ENCODE data around the gene INPP5B.
"Not testable (repeated sequence)": the region's sequence is repeated elsewhere in the genome, so short reads cannot be mapped to it uniquely, and the experiment has no call there.

INPP5B gene

DNA sequence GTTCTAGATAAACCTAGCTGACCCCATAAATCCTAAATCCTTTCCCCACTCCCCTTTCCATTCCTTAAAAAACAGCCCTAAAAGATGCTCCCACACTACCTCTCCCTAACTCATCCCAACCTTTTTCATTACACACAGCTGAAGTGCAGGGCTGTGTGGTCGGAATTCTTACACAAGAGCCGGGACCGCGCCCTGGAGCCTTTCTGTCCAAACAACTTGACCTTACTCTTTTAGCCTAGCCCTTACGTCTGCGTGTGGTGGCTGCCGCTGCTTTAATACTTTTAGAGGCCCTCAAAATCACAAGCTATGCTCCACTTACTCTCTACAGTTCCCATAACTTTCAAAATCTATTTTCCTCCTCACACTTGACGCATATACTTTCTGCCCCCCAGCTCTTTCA, 36.0 kb downstream of the INPP5B start:
- DNase-seq, result not testable (repeated sequence)

DNA sequence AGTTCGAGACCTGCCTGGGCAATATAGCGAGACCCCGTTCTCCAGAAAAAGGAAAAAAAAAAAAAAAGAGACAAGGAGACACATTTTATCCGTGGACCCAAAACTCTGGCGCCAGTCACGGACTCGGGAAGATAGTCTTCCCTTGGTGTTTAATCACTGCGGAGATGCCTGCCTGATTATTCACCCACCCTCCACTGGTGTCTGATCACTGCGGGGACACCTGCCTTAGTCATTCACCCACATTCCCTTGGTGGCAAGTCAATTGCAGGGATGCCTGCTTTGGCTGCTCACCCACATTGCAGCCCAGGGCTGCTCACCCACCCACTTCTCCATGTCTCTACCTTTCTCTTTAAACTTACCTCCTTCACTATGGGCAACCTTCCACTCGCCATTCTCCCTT, 38.3 kb downstream of the INPP5B start:
- not testable (repeated sequence) for DNase-seq

- DNase-seq, result not testable (repeated sequence)
These were observed 39.3 kb downstream of the INPP5B start for GRCh38 chr1:37907416-37908125.

DNA sequence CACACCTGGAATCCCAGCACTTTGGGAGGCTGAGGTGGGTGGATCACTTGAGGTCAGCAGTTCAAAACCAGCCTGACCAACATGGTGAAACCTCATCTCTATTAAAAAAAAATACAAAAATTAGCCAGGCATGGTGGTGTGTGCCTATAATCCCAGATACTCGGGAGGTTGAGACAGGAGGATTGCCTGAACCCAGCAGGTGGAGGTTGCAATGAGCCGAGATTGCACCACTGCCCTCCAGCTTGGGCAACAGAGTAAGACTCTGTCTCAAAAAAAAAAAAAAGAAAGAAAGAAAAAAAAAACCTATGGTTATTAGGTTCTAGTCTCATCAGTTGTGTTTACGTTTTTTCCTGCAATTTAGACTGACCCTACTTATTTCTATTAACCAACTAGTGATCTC, 40.3 kb downstream of the INPP5B start:
- DNase-seq, result not testable (repeated sequence)

DNA sequence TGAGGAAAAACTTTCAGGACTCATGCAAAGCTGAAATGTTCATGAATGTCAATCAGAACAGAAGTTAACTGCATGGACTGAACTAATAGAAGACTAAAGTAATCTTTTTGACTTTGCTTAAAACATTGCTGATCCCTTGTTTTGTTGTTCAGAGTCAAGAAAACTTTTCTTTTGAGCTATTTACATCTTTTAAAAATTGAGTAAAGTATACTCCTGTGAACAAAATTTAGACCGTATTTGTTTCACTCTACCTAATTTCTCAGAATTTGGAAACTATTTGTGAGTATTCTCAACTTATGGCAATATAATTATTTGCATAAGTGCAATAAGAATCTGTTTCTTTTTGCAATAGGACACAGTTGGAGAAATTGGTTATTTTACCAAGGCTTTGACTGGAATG, 41.1 kb downstream of the INPP5B start:
- DNase-seq, result no peak

DNA sequence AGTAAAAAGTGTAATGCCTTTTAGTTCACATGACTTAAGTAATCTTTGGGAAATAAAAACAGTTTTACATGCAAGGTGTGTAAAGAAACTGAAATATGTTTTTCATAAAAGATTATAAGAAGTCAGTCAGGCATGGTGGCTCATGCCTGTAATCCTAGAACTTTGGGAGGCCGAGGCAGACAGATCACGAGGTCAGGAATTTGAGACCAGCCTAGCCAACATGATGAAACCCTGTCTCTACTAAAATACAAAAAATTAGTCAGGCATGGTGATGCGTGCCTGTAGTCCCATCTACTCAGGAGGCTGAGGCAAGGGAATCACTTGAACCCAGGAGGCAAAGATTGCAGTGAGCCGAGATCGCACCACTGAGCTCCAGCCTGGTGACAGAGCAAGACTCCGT, 42.9 kb downstream of the INPP5B start:
- DNase-seq, result not testable (repeated sequence)

DNA sequence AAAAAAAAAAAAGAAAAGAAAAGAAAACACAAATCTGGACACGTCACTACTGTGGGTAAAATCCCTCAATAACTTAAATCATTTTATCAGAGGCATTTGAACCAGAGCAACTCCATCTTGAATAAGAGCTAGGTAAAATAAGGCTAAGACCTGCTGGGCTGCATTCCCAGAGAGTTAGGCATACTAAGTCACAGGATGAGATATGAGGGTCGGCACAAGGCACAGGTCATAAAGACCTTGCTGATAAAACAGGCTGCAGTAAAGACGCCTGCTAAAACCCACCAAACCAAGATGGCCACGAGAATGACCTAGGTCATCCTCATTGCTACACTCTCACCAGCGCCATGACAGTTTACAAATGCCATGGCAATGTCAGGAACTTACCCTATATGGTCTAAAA, 43.9 kb downstream of the INPP5B start:
- DNase-seq, result no peak

DNA sequence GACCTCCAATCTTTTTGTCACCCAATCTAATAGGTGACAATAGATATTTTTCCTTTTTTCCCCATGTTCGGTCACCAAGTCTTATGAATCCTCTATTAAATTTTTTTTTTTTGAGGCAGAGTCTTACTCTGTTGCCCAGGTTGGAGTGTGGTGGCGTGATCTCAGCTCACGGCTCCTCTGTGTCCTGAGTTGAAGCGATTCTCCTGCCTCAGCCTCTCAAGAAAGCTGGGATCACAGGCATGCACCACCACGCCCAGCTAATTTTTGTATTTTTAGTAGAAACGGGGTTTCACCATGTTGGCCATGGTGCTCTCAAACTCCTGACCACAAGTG, 45.0 kb downstream of the INPP5B start:
- no peak for DNase-seq

DNA sequence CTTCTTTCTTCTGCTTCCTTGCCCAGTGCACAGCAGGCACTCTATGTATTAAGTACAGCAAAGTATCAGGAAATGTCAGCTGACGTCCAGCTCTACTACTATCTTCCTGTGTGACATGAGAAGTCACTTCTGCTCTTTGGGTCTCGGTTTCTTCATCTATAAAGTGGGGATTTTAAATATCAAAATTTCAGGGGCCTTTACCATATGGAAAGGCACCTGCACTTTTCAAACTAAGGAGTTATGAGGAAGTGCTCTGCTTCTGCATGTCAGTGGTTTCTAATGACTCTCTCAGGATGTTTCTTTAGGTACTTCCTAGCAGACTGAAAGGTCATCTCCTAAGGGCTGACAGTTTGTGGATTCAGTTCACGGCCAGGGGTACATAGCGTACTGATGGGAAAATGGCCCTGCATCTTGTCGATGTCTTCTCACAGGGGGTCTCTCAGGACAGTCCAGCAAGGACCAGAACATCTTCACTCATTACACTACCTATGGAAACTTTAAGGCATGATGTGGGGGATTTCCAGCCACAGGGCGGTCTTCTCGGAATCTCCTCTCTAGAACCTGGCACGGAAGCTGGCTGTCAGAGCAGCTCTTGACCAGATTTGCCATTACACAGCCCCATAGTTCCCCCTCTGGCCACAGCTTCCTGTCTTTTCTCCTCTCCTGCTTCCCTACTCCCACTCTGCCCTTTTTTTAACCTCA, 45.5 kb downstream of the INPP5B start:
- DNase-seq, result no peak

DNA sequence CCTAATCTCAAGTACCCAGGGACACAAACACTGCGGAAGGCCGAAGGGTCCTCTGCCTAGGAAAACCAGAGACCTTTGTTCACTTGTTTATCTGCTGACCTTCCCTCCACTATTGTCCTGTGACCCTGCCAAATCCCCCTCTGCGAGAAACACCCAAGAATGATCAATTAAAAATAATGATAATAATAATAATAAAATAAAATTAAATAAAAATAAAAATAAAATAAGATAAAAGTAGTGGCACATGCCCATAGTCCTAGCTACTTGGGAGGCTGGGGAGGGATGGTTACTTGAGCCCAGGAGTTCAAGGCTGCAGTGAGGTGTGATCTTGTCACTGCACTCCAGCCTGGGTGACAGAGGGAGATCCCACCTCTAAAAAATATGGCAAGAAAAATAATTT, 49.3 kb downstream of the INPP5B start:
- not testable (repeated sequence) for DNase-seq

- DNase-seq, result no peak
These were observed 53.2 kb downstream of the INPP5B start for GRCh38 chr1:37893673-37894072.

- DNase-seq, result no peak
These were observed 54.5 kb downstream of the INPP5B start for GRCh38 chr1:37892151-37893047.

DNA sequence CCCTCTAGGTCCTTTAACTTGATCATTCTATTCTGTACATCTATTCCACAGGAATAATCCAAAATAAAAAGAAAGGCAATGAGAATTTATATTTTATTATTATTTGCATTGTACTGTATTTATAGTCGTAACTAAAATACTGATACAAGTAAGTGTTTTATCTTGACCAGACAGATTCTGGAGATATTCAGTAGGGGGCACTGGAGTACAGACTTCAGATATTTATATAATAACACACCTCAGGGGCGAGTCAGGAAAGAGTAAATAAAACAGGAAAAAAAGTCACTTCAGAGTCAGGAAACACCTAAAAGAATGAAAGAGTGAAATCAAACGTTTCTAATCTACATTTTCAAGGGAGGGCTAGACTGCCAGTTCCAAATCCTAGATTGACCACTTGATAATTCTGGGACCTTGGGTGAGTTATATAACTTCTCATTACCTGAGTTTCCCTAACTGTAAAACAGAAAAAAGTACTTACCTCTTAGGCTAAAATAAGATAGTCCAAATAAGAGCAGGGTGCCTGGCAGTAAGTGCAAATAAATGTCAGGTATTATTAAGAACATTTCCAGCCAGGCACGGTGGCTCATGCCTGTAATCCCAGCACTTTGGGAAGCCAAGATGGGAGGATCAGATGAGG, 56.4 kb downstream of the INPP5B start:
- DNase-seq, result no peak

DNA sequence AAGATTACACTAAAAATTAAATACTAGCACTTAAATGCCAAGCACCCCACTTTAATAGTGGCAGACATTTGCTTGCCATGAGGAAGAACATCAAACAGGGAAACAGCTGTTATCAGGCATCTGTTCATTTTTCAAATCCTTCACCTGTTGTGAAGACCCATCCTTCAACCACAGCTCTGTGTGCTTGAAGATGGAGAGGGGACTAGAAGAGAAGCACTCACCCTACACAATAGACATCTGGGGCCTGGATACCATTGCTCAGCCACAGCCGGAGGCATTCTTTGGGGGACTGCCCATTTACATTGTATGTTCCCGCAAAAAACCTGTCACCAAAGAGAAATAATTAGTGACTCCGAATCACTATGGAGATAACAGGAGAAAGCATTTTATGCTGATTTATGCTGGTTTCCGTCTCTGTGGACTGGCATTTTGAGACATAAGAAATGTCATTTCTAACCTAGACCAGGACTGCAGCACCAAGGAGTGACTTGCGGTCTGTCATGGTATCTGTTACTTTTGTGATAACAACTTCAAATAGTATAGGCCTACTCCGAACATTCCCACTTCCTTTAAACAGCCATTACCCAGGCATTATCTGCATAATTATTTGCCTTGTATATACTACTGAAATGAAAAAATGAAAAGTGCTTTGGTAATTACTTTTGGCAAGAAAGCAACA, 58.7 kb downstream of the INPP5B start:
- DNase-seq, result no peak

GRCh38 chr1:37884145-37884544, 62.7 kb downstream of the INPP5B start:
- no peak for DNase-seq

- DNase-seq, result no peak
These were observed 63.2 kb downstream of the INPP5B start for GRCh38 chr1:37883671-37884070.

GRCh38 chr1:37879865-37880264, 67.0 kb downstream of the INPP5B start:
- DNase-seq, result no peak

- DNase-seq, result no peak
These were observed 68.8 kb downstream of the INPP5B start for GRCh38 chr1:37878071-37878470.

DNA sequence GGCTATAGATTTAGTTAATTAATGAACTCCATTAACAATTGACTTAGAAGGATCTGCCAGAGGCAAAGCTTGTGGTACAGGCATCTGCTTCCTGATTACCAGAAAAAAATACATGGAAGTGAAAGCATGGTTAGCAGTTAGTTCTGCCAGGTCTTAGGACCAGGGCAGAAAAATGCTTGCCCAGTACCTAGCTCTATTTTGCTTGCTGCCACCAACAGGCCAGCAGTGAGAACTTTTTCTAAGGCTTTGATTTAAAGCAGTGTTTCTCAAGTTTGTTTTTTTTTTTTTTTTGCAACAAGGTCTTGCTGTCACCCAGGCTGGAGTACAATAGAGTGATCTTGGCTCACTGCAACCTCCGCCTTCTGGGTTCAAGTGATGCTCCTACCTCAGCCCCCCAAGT, 71.0 kb downstream of the INPP5B start:
- no peak for DNase-seq

GRCh38 chr1:37872692-37873091, 74.2 kb downstream of the INPP5B start:
- no peak for DNase-seq

DNA sequence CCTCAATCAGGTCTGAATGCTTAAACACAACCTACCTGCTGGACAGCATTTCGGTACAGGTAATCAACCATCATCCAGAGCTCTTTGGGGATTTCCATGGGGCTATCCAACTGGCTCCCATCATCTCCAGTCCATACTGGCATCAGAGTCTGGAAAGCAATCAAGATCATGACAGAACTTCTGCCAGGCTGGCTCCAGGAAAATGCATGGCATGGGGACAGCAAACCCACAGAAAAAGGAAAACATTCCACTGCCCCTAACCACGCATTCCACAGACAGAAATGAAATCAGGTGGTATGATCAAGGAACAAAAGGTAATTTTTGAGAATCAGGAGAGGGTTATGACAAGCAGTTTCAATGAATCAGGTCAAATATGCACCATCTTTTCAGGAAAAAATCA, 78.4 kb downstream of the INPP5B start:
- no peak for DNase-seq

DNA sequence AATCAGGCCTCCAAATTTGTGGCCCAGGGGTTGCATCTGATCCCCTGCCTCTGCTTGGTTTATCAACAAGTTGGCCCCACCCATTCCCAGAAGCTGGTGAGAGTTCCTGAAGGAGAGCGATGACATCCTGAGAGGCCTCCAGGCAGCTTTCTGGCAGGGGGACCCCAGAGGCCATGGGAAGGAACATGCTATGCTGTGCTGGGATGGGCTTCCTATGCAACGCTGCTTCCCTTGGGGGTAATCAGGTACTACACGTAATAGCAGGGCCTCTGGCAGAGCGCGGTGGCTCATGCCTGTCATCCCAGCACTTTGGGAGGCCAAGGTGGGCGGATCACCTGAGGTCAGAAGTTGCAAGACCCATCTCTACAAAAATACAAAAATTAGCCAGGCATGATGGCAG, 79.1 kb downstream of the INPP5B start:
- DNase-seq, result no peak

GRCh38 chr1:37866491-37866890, 80.4 kb downstream of the INPP5B start:
- DNase-seq, result no peak

Measured in activated CD4-positive, CD25-positive, alpha-beta regulatory T cell (primary cell).